PC-9 (cell line): ENCODE measurements around the gene NRXN2.
A peak's percentile ranks its signal among the peaks of the same experiment; 100 is the strongest.

Experiments used
- CTCF ChIP-seq: fragments of 200-600 bp; sonication (generic); conservative IDR thresholded peaks from 2 replicates; pipeline ENCODE4 v1.6.1; 2017; ENCODE audit warnings: mixed run types, antibody characterized with exemption, mild to moderate bottlenecking, moderate library complexity
- EZH2 ChIP-seq: fragments of 200-600 bp; sonication (generic); IDR thresholded peaks from 2 replicates; pipeline ENCODE4 v1.8.0; 2017; ENCODE audit warnings: antibody characterized with exemption, low read depth

GRCh38 chr11:64653388-64653973 lies 69.5 kb downstream of the NRXN2 start:
- TF ChIP-seq CTCF (peak; percentile 3; the same call in 1 of the 2 replicates), EZH2 (no peak)
